HCT116 (cell line): ENCODE measurements around the gene CSNK1G2.

Experiments
- CEBPB ChIP-seq: IDR thresholded peaks from 2 replicates; pipeline ENCODE4 v1.6.1; 2012; ENCODE audit warnings: low read depth
- CTCF ChIP-seq, 3 experiments: fragments of 200-600 bp in 1 of 3; sonication (generic) in 1 of 3; IDR thresholded peaks in 2 of 3; conservative IDR thresholded peaks in 1 of 3; 2 replicates each; pipeline ENCODE4 v1.5.1; 2012 to 2017; ENCODE audit warnings: low read depth in 2 of 3, low read length in 2 of 3, antibody characterized with exemption in 1 of 3, borderline replicate concordance in 1 of 3, control low read depth in 1 of 3, mild to moderate bottlenecking in 1 of 3, mixed read lengths in 1 of 3, mixed run types in 1 of 3, moderate library complexity in 1 of 3; ENCODE audit not compliant: insufficient read depth in 1 of 3
- EGR1 ChIP-seq: IDR thresholded peaks from 2 replicates; pipeline ENCODE4 v1.6.1; 2012; ENCODE audit warnings: low read depth
- EZH2 ChIP-seq: fragments of 200-600 bp; sonication (generic); IDR thresholded peaks from 2 replicates; pipeline ENCODE4 v1.6.1; 2017; ENCODE audit warnings: antibody characterized with exemption, mixed run types
- MAX ChIP-seq: IDR thresholded peaks from 2 replicates; pipeline ENCODE4 v1.6.1; 2012
- POLR2A ChIP-seq: IDR thresholded peaks from 2 replicates; pipeline ENCODE4 v1.7.0; 2011; ENCODE audit warnings: borderline replicate concordance; ENCODE audit not compliant: insufficient read depth, insufficient read length; ENCODE audit errors: extremely low read depth
- RAD21 ChIP-seq: IDR thresholded peaks from 2 replicates; pipeline ENCODE4 v1.6.1; 2012; ENCODE audit warnings: low read depth, mild to moderate bottlenecking
- REST ChIP-seq: IDR thresholded peaks from 2 replicates; pipeline ENCODE4 v1.6.1; 2012; ENCODE audit warnings: low read depth
- SIN3A ChIP-seq: IDR thresholded peaks from 2 replicates; pipeline ENCODE4 v1.6.1; 2012; ENCODE audit warnings: low read depth
- ZFX ChIP-seq: fragments of 450-650 bp; IDR thresholded peaks from 2 replicates; pipeline ENCODE4 v1.6.1; 2017
- ZNF274 ChIP-seq: fragments of 200-500 bp; sonication (Bioruptor generic); IDR thresholded peaks from 2 replicates; pipeline ENCODE4 v1.6.1; 2014; ENCODE audit warnings: mild to moderate bottlenecking, low read depth, low read length, inconsistent platforms

GRCh38 chr19:1901940-1902404 lies 39.0 kb upstream of the CSNK1G2 start:
- TF ChIP-seq RAD21 (no peak), CTCF (IDR thresholded peaks at IDR 0.05 in 2 of 3, conservative IDR thresholded peaks at IDR 0.05 in 1 of 3; ENCODE audit: borderline replicate concordance in 1 of 3, insufficient read depth in 1 of 3, low read depth in 2 of 3, low read length in 2 of 3) (no peak), ZNF274 (no peak), SIN3A (no peak), REST (no peak), ZFX (no peak), EZH2 (no peak), EGR1 (no peak), CEBPB (no peak), POLR2A (no peak), MAX (no peak)
